Skin epidermis (tissue), 12 donors: Measurements from ENCODE around the gene CALN1.

ENCODE experiments used
- H3K27ac ChIP-seq, 21 experiments: fragments of 200-600 bp; sonication (generic) in 11 of 21; one replicate each; pipeline ENCODE4 v1.5.0; 2020; ENCODE audit warnings: mild to moderate bottlenecking in 3 of 21, inconsistent platforms in 2 of 21, moderate library complexity in 2 of 21
- H3K4me3 ChIP-seq, 7 experiments: fragments of 200-600 bp; sonication (generic) in 2 of 7; one replicate each; pipeline ENCODE4 v1.5.0; 2020; ENCODE audit warnings: inconsistent platforms in 2 of 7, mild to moderate bottlenecking in 2 of 7, moderate library complexity in 1 of 7

Gene CALN1

GRCh38 chr7:72020311-72020710, 391.8 kb downstream of the CALN1 start:
- Histone ChIP-seq H3K27ac (no peak overlapping the region), H3K4me3 (no peak overlapping the region)

- no peak overlapping the region for H3K4me3 ChIP-seq
- H3K27ac ChIP-seq = no peak overlapping the region
Measured at GRCh38 chr7:72019436-72019835, 392.7 kb downstream of the CALN1 start.

GRCh38 chr7:72017756-72018155, 394.4 kb downstream of the CALN1 start:
- Histone ChIP-seq H3K4me3 (no peak overlapping the region), H3K27ac (no peak overlapping the region)

GRCh38 chr7:72016574-72016973, 395.6 kb downstream of the CALN1 start:
- Histone ChIP-seq H3K27ac (no peak overlapping the region), H3K4me3 (no peak overlapping the region)

GRCh38 chr7:72015136-72015535, 397.0 kb downstream of the CALN1 start:
- no peak overlapping the region for H3K4me3 ChIP-seq
- no peak overlapping the region for H3K27ac ChIP-seq

GRCh38 chr7:72007018-72007417, 405.1 kb downstream of the CALN1 start:
- no peak overlapping the region for H3K27ac ChIP-seq
- H3K4me3 ChIP-seq = no peak overlapping the region

- H3K27ac ChIP-seq = no peak overlapping the region
- H3K4me3 ChIP-seq = no peak overlapping the region
Measured at GRCh38 chr7:72003236-72003635, 408.9 kb downstream of the CALN1 start.

GRCh38 chr7:71996141-71996540, 416.0 kb downstream of the CALN1 start:
- Histone ChIP-seq H3K27ac (no peak overlapping the region), H3K4me3 (no peak overlapping the region)

GRCh38 chr7:71995111-71995510, 417.0 kb downstream of the CALN1 start:
- no peak overlapping the region for H3K27ac ChIP-seq
- no peak overlapping the region for H3K4me3 ChIP-seq

- no peak overlapping the region for H3K27ac ChIP-seq
Measured at GRCh38 chr7:71991586-71991985, 420.6 kb downstream of the CALN1 start.

GRCh38 chr7:71990138-71990462, 422.0 kb downstream of the CALN1 start:
- H3K27ac ChIP-seq = no peak overlapping the region
- H3K4me3 ChIP-seq = no peak overlapping the region

More at GRCh38 chr7:71991586-71991985, 420.6 kb downstream of the CALN1 start:
- H3K4me3 ChIP-seq = no peak overlapping the region

- Histone ChIP-seq H3K4me3 (no peak overlapping the region), H3K27ac (no peak overlapping the region)
Measured at GRCh38 chr7:71988201-71988600, 423.9 kb downstream of the CALN1 start.

GRCh38 chr7:71987200-71987767, 424.9 kb downstream of the CALN1 start:
- Histone ChIP-seq H3K27ac (no peak overlapping the region), H3K4me3 (no peak overlapping the region)

GRCh38 chr7:71984348-71984747, 427.8 kb downstream of the CALN1 start:
- H3K27ac ChIP-seq = no peak overlapping the region
- no peak overlapping the region for H3K4me3 ChIP-seq

GRCh38 chr7:71982851-71983250, 429.3 kb downstream of the CALN1 start:
- Histone ChIP-seq H3K27ac (no peak overlapping the region), H3K4me3 (no peak overlapping the region)

GRCh38 chr7:71976645-71977044, 435.5 kb downstream of the CALN1 start:
- Histone ChIP-seq H3K4me3 (no peak overlapping the region), H3K27ac (no peak overlapping the region)

GRCh38 chr7:71974611-71975010, 437.5 kb downstream of the CALN1 start:
- Histone ChIP-seq H3K4me3 (no peak overlapping the region), H3K27ac (no peak overlapping the region)

GRCh38 chr7:71972534-71972933, 439.6 kb downstream of the CALN1 start:
- H3K4me3 ChIP-seq = no peak overlapping the region
- no peak overlapping the region for H3K27ac ChIP-seq

- no peak overlapping the region for H3K27ac ChIP-seq
- no peak overlapping the region for H3K4me3 ChIP-seq
Measured at GRCh38 chr7:71970725-71971124, 441.4 kb downstream of the CALN1 start.

GRCh38 chr7:71962636-71963035, 449.5 kb downstream of the CALN1 start:
- Histone ChIP-seq H3K27ac (no peak overlapping the region), H3K4me3 (no peak overlapping the region)

- Histone ChIP-seq H3K4me3 (no peak overlapping the region), H3K27ac (no peak overlapping the region)
Measured at GRCh38 chr7:71961283-71961682, 450.9 kb downstream of the CALN1 start.

GRCh38 chr7:71942115-71942514, 470.0 kb downstream of the CALN1 start:
- Histone ChIP-seq H3K27ac (no peak overlapping the region), H3K4me3 (no peak overlapping the region)
